MM.1S (cell line): Measurements from ENCODE around the gene NCF2.

Experiments
- EZH2 ChIP-seq: fragments of 300-600 bp; sonication (generic); optimal IDR thresholded peaks from 2 replicates; pipeline ENCODE3; 2017; ENCODE audit warnings: low read depth, mild to moderate bottlenecking, antibody characterized with exemption, low read length, mixed read lengths
- TF ChIP-seq, protein P1 (sequence below): fragments of 300-600 bp; sonication (generic); IDR thresholded peaks from 2 replicates; pipeline ENCODE4 v1.5.1; 2016; ENCODE audit warnings: antibody characterized with exemption, low read length, mixed read lengths

DNA sequence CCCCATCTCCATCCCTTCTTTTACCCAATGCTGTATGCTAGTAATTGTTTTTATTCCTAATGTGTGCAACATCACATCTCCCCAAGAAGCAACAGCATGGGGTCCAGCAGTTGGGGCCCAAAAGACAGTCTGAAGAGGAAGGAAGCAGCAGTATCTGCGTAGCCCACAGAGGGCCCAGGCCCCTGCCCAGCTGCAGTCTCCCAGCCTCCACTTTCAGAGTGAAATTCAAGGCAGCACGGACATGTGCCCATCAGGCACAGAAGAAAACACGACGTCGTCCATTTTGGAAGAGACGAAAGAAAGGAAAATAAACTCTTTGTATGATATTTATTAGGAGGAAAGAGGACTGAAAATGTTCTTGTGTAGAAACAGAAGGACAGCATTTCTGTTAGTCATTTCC lies 37.4 kb downstream of the NCF2 start:
- TF ChIP-seq, protein P1, sequence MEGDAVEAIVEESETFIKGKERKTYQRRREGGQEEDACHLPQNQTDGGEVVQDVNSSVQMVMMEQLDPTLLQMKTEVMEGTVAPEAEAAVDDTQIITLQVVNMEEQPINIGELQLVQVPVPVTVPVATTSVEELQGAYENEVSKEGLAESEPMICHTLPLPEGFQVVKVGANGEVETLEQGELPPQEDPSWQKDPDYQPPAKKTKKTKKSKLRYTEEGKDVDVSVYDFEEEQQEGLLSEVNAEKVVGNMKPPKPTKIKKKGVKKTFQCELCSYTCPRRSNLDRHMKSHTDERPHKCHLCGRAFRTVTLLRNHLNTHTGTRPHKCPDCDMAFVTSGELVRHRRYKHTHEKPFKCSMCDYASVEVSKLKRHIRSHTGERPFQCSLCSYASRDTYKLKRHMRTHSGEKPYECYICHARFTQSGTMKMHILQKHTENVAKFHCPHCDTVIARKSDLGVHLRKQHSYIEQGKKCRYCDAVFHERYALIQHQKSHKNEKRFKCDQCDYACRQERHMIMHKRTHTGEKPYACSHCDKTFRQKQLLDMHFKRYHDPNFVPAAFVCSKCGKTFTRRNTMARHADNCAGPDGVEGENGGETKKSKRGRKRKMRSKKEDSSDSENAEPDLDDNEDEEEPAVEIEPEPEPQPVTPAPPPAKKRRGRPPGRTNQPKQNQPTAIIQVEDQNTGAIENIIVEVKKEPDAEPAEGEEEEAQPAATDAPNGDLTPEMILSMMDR: no peak
- no peak for TF ChIP-seq EZH2
